Measurements from ENCODE around the gene NLRC3.

GRCh38 chr16:3520413-3520812 is 56.8 kb downstream of the NLRC3 start:
- TF ChIP-seq, protein P1, sequence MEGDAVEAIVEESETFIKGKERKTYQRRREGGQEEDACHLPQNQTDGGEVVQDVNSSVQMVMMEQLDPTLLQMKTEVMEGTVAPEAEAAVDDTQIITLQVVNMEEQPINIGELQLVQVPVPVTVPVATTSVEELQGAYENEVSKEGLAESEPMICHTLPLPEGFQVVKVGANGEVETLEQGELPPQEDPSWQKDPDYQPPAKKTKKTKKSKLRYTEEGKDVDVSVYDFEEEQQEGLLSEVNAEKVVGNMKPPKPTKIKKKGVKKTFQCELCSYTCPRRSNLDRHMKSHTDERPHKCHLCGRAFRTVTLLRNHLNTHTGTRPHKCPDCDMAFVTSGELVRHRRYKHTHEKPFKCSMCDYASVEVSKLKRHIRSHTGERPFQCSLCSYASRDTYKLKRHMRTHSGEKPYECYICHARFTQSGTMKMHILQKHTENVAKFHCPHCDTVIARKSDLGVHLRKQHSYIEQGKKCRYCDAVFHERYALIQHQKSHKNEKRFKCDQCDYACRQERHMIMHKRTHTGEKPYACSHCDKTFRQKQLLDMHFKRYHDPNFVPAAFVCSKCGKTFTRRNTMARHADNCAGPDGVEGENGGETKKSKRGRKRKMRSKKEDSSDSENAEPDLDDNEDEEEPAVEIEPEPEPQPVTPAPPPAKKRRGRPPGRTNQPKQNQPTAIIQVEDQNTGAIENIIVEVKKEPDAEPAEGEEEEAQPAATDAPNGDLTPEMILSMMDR (IDR thresholded peaks at IDR 0.05), result no peak
- no peak for TF ChIP-seq POLR2A (IDR thresholded peaks at IDR 0.05)

Measured in testis (tissue), 2 donors.